K562 (cell line): Measurements from ENCODE around the gene SPIN2A. TPM values are rescaled to one million over a fixed set of nuclear protein-coding genes. Genes with fewer than 3 reads are reported as not detected.
"Not testable (repeated sequence)": the region's sequence is repeated elsewhere in the genome, so short reads cannot be mapped to it uniquely, and the experiment has no call there.

Experiments used
- ATAC-seq: fragments of 200-7000 bp; cut with Tn5 transposase; 3 replicates; pipeline ENCODE4 v1.9.1; 2020; ENCODE audit warnings: moderate library complexity
- BruUV-seq: library from RNA; stranded (reverse); fragments of 400-500 nt; replicated peaks from 2 replicates; lab custom pipeline; 2021; lab: Mats Ljungman, UMichigan
- CTCF ChIA-PET: fragments of 300-600 bp; formaldehyde crosslinking; extraction: SDS; loops from one replicate; lab custom pipeline; 2021; ENCODE audit warnings: low intra/inter-chr PET ratio; lab: Yijun Ruan, JAX
- POLR2A ChIA-PET: fragments of 300-600, 350-650 bp; sonication (Branson Sonifier 250); formaldehyde crosslinking; extraction: SDS; loops from one replicate; lab custom pipeline; 2021; ENCODE audit warnings: antibody characterized with exemption, inconsistent platforms; lab: Yijun Ruan, JAX
- DNase-seq, 4 experiments: peaks; one replicate each; pipeline versions ENCODE4 v3.0.0 to v3.0.0-alpha.2; 2011 to 2018; ENCODE audit warnings: low spot score in 3 of 4, mixed read lengths in 3 of 4; ENCODE audit errors: extremely low read depth in 1 of 4
- FAIRE-seq: peaks from 2 replicates; lab custom pipeline; 2011; peaks lifted over from hg19 to GRCh38; lab: Jason Lieb, UNC
- H2AFZ ChIP-seq: 2 replicates; pipeline ENCODE4 v1.6.0; 2011; ENCODE audit warnings: low read depth, low read length, control low read depth, inconsistent platforms
- H3K27ac ChIP-seq: fragments of 200-600 bp; 3 replicates; pipeline ENCODE4 v1.8.0; 2011; ENCODE audit warnings: low read depth, mild to moderate bottlenecking, control low read depth, inconsistent platforms, low read length, moderate library complexity, mixed read lengths; ENCODE audit errors: extremely low read depth
- H3K27me3 ChIP-seq, 2 experiments: fragments of 300-600 bp in 1 of 2; 2 replicates in 1 of 2; 3 replicates in 1 of 2; pipeline versions ENCODE4 v1.6.0 to v1.8.0; 2011; ENCODE audit warnings: inconsistent platforms in 2 of 2, low read length in 2 of 2, mild to moderate bottlenecking in 1 of 2, mixed read lengths in 1 of 2, moderate library complexity in 1 of 2; ENCODE audit not compliant: control insufficient read depth in 2 of 2, insufficient read depth in 2 of 2
- H3K36me3 ChIP-seq: fragments of 300-600 bp; 3 replicates; pipeline ENCODE4 v1.8.0; 2011; ENCODE audit warnings: mild to moderate bottlenecking, low read length, inconsistent platforms; ENCODE audit not compliant: control insufficient read depth, insufficient read depth
- H3K4me1 ChIP-seq, 2 experiments: fragments of 200-600 bp in 1 of 2; replicated peaks in 1 of 2; 2 replicates in 1 of 2; 3 replicates in 1 of 2; pipeline versions ENCODE4 v1.5.1 to v1.8.0; 2011; ENCODE audit warnings: inconsistent platforms in 2 of 2, low read length in 2 of 2, mild to moderate bottlenecking in 1 of 2, mixed read lengths in 1 of 2, moderate library complexity in 1 of 2; ENCODE audit not compliant: control insufficient read depth in 2 of 2, insufficient read depth in 2 of 2
- H3K4me2 ChIP-seq: 2 replicates; pipeline ENCODE4 v1.6.1; 2011; ENCODE audit warnings: low read length, control low read depth, inconsistent platforms, mixed read lengths; ENCODE audit not compliant: insufficient read depth
- H3K4me3 ChIP-seq: fragments of 200-600 bp; sonication (generic), shearing (Covaris generic); 2 replicates; pipeline ENCODE4 v1.5.1; 2016; ENCODE audit warnings: control low read depth, inconsistent platforms
- H3K79me2 ChIP-seq: fragments of 200-600 bp; 3 replicates; pipeline ENCODE4 v1.8.0; 2011; ENCODE audit warnings: low read length, inconsistent platforms; ENCODE audit not compliant: control insufficient read depth, insufficient read depth
- H3K9ac ChIP-seq, 2 experiments: 2 replicates each; pipeline versions ENCODE4 v1.6.0 to v1.6.1; 2011; ENCODE audit warnings: low read depth in 2 of 2, low read length in 2 of 2, control low read depth in 1 of 2, inconsistent platforms in 1 of 2, mild to moderate bottlenecking in 1 of 2, mixed read lengths in 1 of 2; ENCODE audit not compliant: insufficient read depth in 1 of 2
- H3K9me1 ChIP-seq: one replicate; pipeline ENCODE4 v1.6.0; 2011; ENCODE audit warnings: inconsistent platforms, mild to moderate bottlenecking, low read length, moderate library complexity; ENCODE audit not compliant: control insufficient read depth, insufficient read depth
- H3K9me3 ChIP-seq: replicated peaks from 2 replicates; pipeline ENCODE4 v1.5.1; 2011; ENCODE audit warnings: low read depth, low read length, inconsistent platforms; ENCODE audit not compliant: control insufficient read depth, insufficient read depth
- H4K20me1 ChIP-seq: replicated peaks from 2 replicates; pipeline ENCODE4 v1.6.1; 2011; ENCODE audit warnings: low read length, inconsistent platforms, mixed read lengths; ENCODE audit not compliant: control insufficient read depth, insufficient read depth
- BRD9 ChIP-seq: fragments of 450-650 bp; IDR thresholded peaks from 2 replicates; pipeline ENCODE4 v1.6.1; 2018; ENCODE audit warnings: low read depth; ENCODE audit not compliant: partially characterized antibody
- C11orf30 ChIP-seq: fragments of 450-650 bp; IDR thresholded peaks from 2 replicates; pipeline ENCODE4 v1.6.1; 2016; ENCODE audit warnings: low read depth, mild to moderate bottlenecking
- GMEB1 ChIP-seq: fragments of 250-450 bp; sonication (Bioruptor Pico); IDR thresholded peaks from 2 replicates; pipeline ENCODE4 v1.4.0; 2020; ENCODE audit warnings: mild to moderate bottlenecking
- KLF13 ChIP-seq: fragments of 450-650 bp; IDR thresholded peaks from 2 replicates; pipeline ENCODE4 v1.6.1; 2016; ENCODE audit warnings: missing genetic modification characterization, low read depth, mild to moderate bottlenecking, missing compliant biosample characterization, moderate library complexity, borderline replicate concordance
- KLF6 ChIP-seq: fragments of 250-450 bp; sonication (Bioruptor Pico); IDR thresholded peaks from 2 replicates; pipeline ENCODE4 v1.4.0; 2020; ENCODE audit warnings: mild to moderate bottlenecking, moderate library complexity, borderline replicate concordance
- MAFF ChIP-seq: IDR thresholded peaks from 2 replicates; pipeline ENCODE4 v1.6.1; 2012; ENCODE audit warnings: low read length, improper control_type of control experiment
- MAFG ChIP-seq: fragments of 450-650 bp; conservative IDR thresholded peaks from 2 replicates; pipeline ENCODE4 v1.6.1; 2016; ENCODE audit warnings: missing genetic modification characterization, missing compliant biosample characterization
- MAFK ChIP-seq: IDR thresholded peaks from 2 replicates; pipeline ENCODE4 v1.6.1; 2011; ENCODE audit warnings: low read length, improper control_type of control experiment
- ZNF316 ChIP-seq: fragments of 450-650 bp; IDR thresholded peaks from 2 replicates; pipeline ENCODE4 v1.6.1; 2016
- WGBS: fragments of 100-300 bp; shearing (Covaris generic); methylation state at CpG from one replicate; pipeline ENCODE4 v1.1.6; 2016; ENCODE audit warnings: low coverage, mixed read lengths; ENCODE audit not compliant: insufficient coverage; ENCODE audit errors: missing lambda C conversion rate; 5-methylcytosine and 5-hydroxymethylcytosine counted together
- in situ Hi-C: fragments of 300-500 bp; cut with MboI; formaldehyde crosslinking; loops from 4 replicates; pipeline ENCODE4 v1.15.0; 2018; ENCODE audit warnings: inconsistent platforms, mixed read lengths
- intact Hi-C: fragments of 100-400 bp; cut with micrococcal nuclease; formaldehyde crosslinking; loops from 2 replicates; pipeline ENCODE4 v1.14.2; 2022
- polyA plus RNA-seq, 8 experiments: library from polyadenylated mRNA; depleted of rRNA in 4 of 8; stranded (reverse) in 5 of 8; unstranded in 3 of 8; fragments of >200 nt; fragmentation: Nextera tagmentation in 2 of 8; fragmentation: Illumina TruSeq in 1 of 8; extraction: Ambion mirVana in 2 of 8; extraction: Trizol in 1 of 8; gene quantifications; 2 replicates each; pipeline versions ENCODE4 v1.2.1 to v1.2.3, GENCODE V29; 2011 to 2014; ENCODE audit warnings: inconsistent platforms in 1 of 8, missing spikeins in 1 of 8
- total RNA-seq, 7 experiments: library from RNA; depleted of rRNA in 6 of 7; stranded (reverse); fragments of >200 nt in 6 of 7; fragmentation: Illumina TruSeq in 2 of 7; extraction: Trizol in 2 of 7; gene quantifications; 2 replicates each; pipeline versions ENCODE4 v1.2.1 to v1.2.3, GENCODE V29; 2011 to 2021; ENCODE audit warnings: low replicate concordance in 1 of 7

SPIN2A gene
- total and polyA plus RNA-seq, 9 of the 15 experiments (the other 6 are each of a cell fraction or from before 2014, with no cell fraction given) = 0.03 to 1.6 (median 0.58) TPM

GRCh38 chrX:57138674-57139073 lies 1.5 kb upstream of the SPIN2A start:
- no TSS peak for BruUV-seq
- no peaks in the 10 kb centered on the region for H3K9me3 ChIP-seq
- DNase-seq = no peak

GRCh38 chrX:57137501-57137900 lies 304 bp upstream of the SPIN2A start:
- Histone ChIP-seq H3K36me3 (no peaks in the 10 kb centered on the region), H3K4me1 (peaks cover 3 to 6% of the 10 kb centered on the region in 2 experiments; a peak in 4 of 5 replicates), H3K9me3 (no peaks in the 10 kb centered on the region), H3K79me2 (no peaks in the 10 kb centered on the region), H3K27ac (no peak overlapping the region), H3K27me3 (no peaks in the 10 kb centered on the region), H2AFZ (no peak overlapping the region), H4K20me1 (no peaks in the 10 kb centered on the region), H3K4me2 (no peak overlapping the region), H3K4me3 (no peak overlapping the region), H3K9me1 (no peaks in the 10 kb centered on the region), H3K9ac (no peak overlapping the region)
- intact Hi-C loops = no loop called here
- no peak for FAIRE-seq
- 55% methylated on average over 1 of the region's 1 CpG for WGBS
- POLR2A ChIA-PET = no interaction called here
- CTCF ChIA-PET = no interaction called here
- in situ Hi-C loops = no loop called here
- no peak for ATAC-seq
- no peak for TF ChIP-seq GMEB1 (CRISPR knock-in tag)
- no peak for TF ChIP-seq KLF6 (CRISPR knock-in tag)
- no peak for DNase-seq
- no TSS peak for BruUV-seq

More at GRCh38 chrX:57138674-57139073, 1.5 kb upstream of the SPIN2A start:
- H3K36me3 ChIP-seq = no peaks in the 10 kb centered on the region
- FAIRE-seq (no peak), ATAC-seq (no peak)
- no peaks in the 10 kb centered on the region for H4K20me1 ChIP-seq
- peaks cover 3 to 6% of the 10 kb centered on the region in 2 experiments; a peak in 4 of 5 replicates for H3K4me1 ChIP-seq
- H3K4me3 ChIP-seq = no peak overlapping the region
- no peak overlapping the region for H3K9ac ChIP-seq
- H3K79me2 ChIP-seq = no peaks in the 10 kb centered on the region
- 60% methylated on average over 4 of the region's 4 CpGs for WGBS
- intact Hi-C loops = no loop called here
- no peak overlapping the region for H3K4me2 ChIP-seq
- H3K9me1 ChIP-seq = no peaks in the 10 kb centered on the region
- no peak overlapping the region for H2AFZ ChIP-seq
- CTCF ChIA-PET = no interaction called here
- in situ Hi-C loops = no loop called here
- POLR2A ChIA-PET = no interaction called here
- H3K27me3 ChIP-seq = no peaks in the 10 kb centered on the region
- TF ChIP-seq MAFF = peak; percentile 66
- TF ChIP-seq MAFK = peak; percentile 62
- no peak for TF ChIP-seq KLF13 (tag)
- TF ChIP-seq ZNF316 = peak; percentile 83
- TF ChIP-seq BRD9 = no peak
- TF ChIP-seq MAFG (tag) = peak; percentile 39; the same call in 1 of the 2 replicates
- TF ChIP-seq C11orf30 = peak; percentile 52; the same call in 1 of the 2 replicates
- no peak overlapping the region for H3K27ac ChIP-seq

GRCh38 chrX:57136589-57136988 lies 608 bp downstream of the SPIN2A start:
- BruUV-seq, in situ Hi-C loops: not testable (repeated sequence)

More at GRCh38 chrX:57136589-57136988, 608 bp downstream of the SPIN2A start:
- H3K9me3 ChIP-seq, H4K20me1 ChIP-seq, H3K4me3 ChIP-seq, ATAC-seq, H3K4me1 ChIP-seq, POLR2A ChIA-PET, intact Hi-C loops, H2AFZ ChIP-seq, H3K36me3 ChIP-seq, H3K79me2 ChIP-seq, H3K27ac ChIP-seq, FAIRE-seq, CTCF ChIA-PET, H3K27me3 ChIP-seq, H3K4me2 ChIP-seq, H3K9me1 ChIP-seq, H3K9ac ChIP-seq, DNase-seq: not testable (repeated sequence)
- WGBS = no CpG with 5 or more reads among the region's 3 CpGs
